ENCODE measurements around the gene PFKP. TPM values are rescaled to one million over a fixed set of nuclear protein-coding genes. Genes with fewer than 3 reads are reported as not detected.

PFKP gene
- polyA plus RNA-seq, 6 donors from 2014 or later, result 26.3 to 51.2 (median 39.7) TPM

- no peak overlapping the region for H3K27ac Mint-ChIP-seq
- H3K9me3 Mint-ChIP-seq, result no peaks in the 10 kb centered on the region
- H3K27me3 Mint-ChIP-seq, result no peaks in the 10 kb centered on the region
- ATAC-seq (ENCODE audit: low read depth in 2 of 2), result no peak
- no peak overlapping the region for H3K4me3 Mint-ChIP-seq
- DNase-seq, result no peak
- H3K4me1 Mint-ChIP-seq, result peaks cover 0 to 17% (median 6%) of the 10 kb centered on the region in 3 donors
- peaks cover 7 to 13% of the 10 kb centered on the region in 2 donors for H3K36me3 Mint-ChIP-seq
These were observed 14.1 kb downstream of the PFKP start for GRCh38 chr10:3081383-3081981.

DNA sequence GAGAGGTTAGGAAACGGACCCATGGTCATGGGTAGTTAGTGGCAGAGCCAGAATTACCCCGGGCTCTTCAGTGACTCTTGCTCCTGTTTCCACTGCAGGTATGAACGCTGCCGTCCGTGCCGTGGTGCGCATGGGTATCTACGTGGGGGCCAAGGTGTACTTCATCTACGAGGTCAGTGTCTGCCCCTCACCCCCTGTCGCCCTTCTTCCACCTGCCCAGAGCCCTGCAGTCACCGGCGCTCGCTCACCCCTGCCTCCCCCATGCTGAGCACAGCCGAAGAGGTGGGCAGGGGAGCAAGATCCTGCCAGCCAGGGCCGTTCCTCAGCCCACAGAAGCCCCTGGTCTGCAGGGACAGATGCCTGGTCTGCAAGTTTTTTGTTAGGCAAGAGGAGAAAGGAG is 14.9 kb downstream of the PFKP start:
- Mint-ChIP-seq H3K9me3 (no peaks in the 10 kb centered on the region), H3K36me3 (peaks cover 7 to 13% of the 10 kb centered on the region in 2 donors), H3K27me3 (no peaks in the 10 kb centered on the region), H3K4me1 (peaks cover 0 to 22% (median 9%) of the 10 kb centered on the region in 3 donors), H3K27ac (peak overlapping the region in 1 of 6 donors; percentile 65), H3K4me3 (no peak overlapping the region)
- DNase-seq, result no peak
- no peak for ATAC-seq (ENCODE audit: low read depth in 2 of 2)

DNA sequence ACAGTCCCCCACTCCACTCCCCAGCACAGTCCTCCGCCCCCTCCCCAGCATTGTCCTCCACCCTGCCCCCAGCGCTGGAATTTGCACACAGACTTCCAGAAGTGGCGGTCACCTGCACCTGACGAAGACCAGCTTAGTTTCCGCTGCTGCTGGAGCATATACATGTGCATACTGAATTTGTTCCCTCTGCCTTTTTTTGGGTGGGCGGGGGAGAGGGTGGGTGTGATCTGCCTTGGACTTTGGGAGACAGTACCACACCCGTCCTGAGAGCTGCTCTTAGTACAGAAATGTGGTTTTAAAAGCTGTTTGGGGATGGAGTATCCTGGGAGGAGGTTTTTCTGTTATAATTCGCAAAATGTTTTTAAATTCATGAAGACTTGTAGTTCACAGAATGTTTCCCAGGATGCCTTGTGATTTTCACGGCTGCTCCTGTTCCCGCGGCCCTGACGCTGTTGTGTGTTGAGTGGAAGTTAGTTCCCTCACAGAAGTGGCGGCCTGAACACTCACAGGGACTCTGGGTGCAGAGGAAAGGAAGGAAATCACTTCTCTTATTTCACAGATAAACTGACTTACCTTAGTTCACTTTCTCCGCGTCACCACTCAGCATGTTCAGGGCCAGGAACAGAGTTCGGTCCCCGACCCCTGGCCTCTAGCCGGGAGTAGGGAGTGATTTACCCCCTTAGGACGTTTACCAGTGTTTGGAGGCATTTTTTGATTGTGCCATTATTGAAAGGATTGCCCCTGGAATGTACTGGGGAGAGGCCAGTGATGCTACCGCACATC is 18.6 kb downstream of the PFKP start:
- Mint-ChIP-seq H3K27ac (peak overlapping the region in 1 of 6 donors; percentile 28), H3K36me3 (peaks cover 7 to 10% of the 10 kb centered on the region in 2 donors), H3K9me3 (no peaks in the 10 kb centered on the region), H3K27me3 (no peaks in the 10 kb centered on the region), H3K4me3 (peak overlapping the region in 1 of 8 donors; percentile 60), H3K4me1 (peaks cover 9 to 20% (median 10%) of the 10 kb centered on the region in 3 donors)
- no peak for DNase-seq
- ATAC-seq (ENCODE audit: low read depth in 2 of 2), result no peak

DNA sequence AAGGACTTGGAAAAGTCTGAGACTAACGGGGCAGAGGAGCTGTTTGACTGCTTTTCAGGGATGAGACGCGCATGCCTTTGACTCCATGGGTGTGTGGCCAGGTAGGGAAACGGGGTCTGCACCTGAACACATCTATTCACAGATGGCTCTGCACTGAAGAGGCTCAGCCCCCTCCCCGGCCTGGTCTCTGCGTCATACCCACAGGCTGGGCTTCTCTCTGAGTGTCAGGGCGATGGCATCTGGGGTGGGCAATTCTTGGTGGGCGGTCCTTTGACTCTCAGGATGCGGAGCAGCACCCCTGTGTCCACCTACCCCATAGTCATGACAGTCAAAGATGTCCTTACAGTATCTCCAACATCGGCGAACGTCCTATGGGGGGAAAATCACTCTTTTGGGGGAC is 23.0 kb downstream of the PFKP start:
- Mint-ChIP-seq H3K4me1 (peaks cover 9 to 44% (median 31%) of the 10 kb centered on the region in 3 donors), H3K36me3 (peaks cover 0 to 24% of the 10 kb centered on the region in 2 donors), H3K27me3 (no peaks in the 10 kb centered on the region), H3K27ac (peak overlapping the region in 1 of 6 donors; percentile 22), H3K4me3 (no peak overlapping the region), H3K9me3 (no peaks in the 10 kb centered on the region)
- ATAC-seq (ENCODE audit: low read depth in 2 of 2) (no peak), DNase-seq (no peak)

DNA sequence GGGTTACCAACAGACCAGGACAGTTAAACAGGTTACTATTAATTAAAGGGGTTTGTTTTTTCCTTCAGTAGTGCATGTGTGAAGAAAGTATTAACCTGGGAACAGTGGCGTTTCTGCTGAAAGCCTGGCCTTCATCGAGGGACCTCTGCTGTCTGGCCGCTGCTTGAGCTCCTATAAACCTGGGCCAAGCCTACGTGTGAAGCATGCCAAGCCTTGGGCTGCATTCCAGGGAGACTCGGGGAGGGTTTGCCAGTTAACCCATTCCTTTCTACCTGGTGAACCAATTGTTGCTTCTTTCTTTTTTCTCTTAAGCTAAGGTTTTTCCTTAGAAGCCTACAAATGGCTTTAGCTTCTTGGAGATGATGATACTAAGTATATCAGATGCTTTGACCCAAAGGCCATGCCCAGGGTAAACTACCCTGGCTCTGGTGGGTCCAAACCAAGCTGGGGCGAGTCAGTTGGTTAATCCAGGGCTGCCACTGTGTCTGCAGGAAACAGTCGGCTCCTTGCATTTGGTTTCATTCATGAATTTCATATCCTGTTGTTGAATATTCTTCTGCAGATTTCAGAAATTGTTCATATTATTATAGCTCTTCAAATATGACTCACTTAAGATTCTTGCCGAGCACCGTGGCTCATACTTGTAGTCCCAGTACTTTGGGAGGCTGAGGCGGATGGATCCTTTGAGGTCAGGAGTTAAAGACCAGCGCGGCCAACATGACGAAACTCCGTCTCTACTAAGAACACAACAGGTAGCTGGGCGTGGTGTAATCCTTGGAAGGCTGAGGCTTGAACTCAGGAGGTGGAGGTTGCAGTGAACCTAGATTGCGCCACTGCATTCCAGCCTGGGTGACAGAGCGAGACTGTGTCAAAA is 23.8 kb downstream of the PFKP start:
- Mint-ChIP-seq H3K27me3 (no peaks in the 10 kb centered on the region), H3K36me3 (peaks cover 0 to 24% of the 10 kb centered on the region in 2 donors), H3K4me3 (no peak overlapping the region), H3K9me3 (no peaks in the 10 kb centered on the region), H3K4me1 (peaks cover 9 to 51% (median 37%) of the 10 kb centered on the region in 3 donors), H3K27ac (no peak overlapping the region)
- ATAC-seq (ENCODE audit: low read depth in 2 of 2) (no peak), DNase-seq (no peak)

DNA sequence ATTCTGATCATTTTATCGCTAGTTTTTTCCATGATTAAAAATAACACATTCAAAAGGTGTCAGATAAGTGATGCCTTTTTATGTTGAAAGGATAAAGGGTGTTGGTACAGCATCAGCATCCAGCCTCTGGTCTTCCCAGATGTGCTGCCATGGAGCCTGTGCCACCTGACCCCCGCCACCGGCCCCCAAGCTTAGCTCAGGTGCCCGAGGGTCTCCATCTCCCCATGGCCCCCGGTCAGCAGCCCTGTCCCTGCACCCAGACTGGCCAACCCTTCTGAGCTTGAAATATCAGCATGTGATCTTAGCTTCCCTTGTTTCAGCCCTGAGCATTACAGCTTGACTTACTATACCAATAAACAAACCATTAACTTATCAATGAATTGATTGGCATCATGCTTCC is 24.6 kb downstream of the PFKP start:
- Mint-ChIP-seq H3K4me3 (peak overlapping the region in 1 of 8 donors; percentile 22), H3K4me1 (peaks cover 4 to 48% (median 37%) of the 10 kb centered on the region in 3 donors), H3K36me3 (peaks cover 0 to 24% of the 10 kb centered on the region in 2 donors), H3K9me3 (no peaks in the 10 kb centered on the region), H3K27ac (peak overlapping the region in 3 of 6 donors; percentile 7 to 31 (median 14)), H3K27me3 (no peaks in the 10 kb centered on the region)
- DNase-seq, result no peak
- no peak for ATAC-seq (ENCODE audit: low read depth in 2 of 2)

DNA sequence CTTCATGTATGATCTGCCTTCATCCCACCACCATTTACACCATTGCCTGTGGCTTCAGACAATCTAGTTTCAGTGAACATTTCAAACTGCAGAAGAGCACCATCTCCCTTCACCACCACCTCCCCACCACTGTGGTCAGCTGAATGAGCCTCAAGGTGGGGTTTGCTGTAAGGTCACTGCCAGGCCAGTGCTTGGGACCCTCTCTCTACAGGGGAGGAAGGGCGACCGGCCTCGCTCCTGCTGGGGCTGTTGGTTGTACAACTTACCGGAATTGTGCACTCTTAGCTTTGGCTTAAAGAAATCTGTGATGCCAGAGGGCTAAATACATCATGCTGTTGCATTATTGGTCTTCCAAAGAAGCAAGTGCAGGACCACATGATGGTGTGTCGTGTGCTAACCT is 26.6 kb downstream of the PFKP start:
- Mint-ChIP-seq H3K4me1 (peaks cover 4 to 42% (median 41%) of the 10 kb centered on the region in 3 donors), H3K4me3 (no peak overlapping the region), H3K36me3 (peaks cover 1 to 24% of the 10 kb centered on the region in 2 donors), H3K9me3 (no peaks in the 10 kb centered on the region), H3K27me3 (no peaks in the 10 kb centered on the region), H3K27ac (peak overlapping the region in 2 of 6 donors; percentile 27 to 65)
- DNase-seq (no peak), ATAC-seq (ENCODE audit: low read depth in 2 of 2) (no peak)

DNA sequence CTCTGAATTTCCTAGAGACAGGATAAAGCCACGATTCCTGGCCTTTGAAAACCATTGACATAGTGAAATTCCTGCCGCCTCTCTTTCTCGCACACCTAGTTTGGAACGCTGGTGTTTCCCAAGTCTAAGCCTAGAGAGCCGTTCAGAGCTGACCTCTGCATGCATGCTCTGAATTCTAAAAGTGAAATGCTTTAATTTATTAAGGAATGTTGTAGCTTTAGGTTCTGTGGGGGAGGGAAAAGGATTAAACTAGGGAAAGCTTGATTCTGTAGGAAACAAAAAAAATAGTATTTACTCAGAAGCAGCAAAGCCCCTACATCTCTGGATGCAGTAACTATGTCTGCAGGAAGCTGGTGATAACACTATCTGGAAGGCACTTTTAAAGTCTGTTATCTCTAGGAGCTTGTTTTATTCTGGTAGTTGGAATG is 27.3 kb downstream of the PFKP start:
- peaks cover 7 to 26% of the 10 kb centered on the region in 2 donors for H3K36me3 Mint-ChIP-seq
- peaks cover 6 to 38% (median 36%) of the 10 kb centered on the region in 3 donors for H3K4me1 Mint-ChIP-seq
- H3K27me3 Mint-ChIP-seq, result no peaks in the 10 kb centered on the region
- DNase-seq (no peak), ATAC-seq (ENCODE audit: low read depth in 2 of 2) (no peak)
- no peak overlapping the region for H3K4me3 Mint-ChIP-seq
- H3K9me3 Mint-ChIP-seq, result no peaks in the 10 kb centered on the region
- H3K27ac Mint-ChIP-seq, result peak overlapping the region in 1 of 6 donors; percentile 27

- ATAC-seq (ENCODE audit: low read depth in 2 of 2), result no peak
These were observed 28.2 kb downstream of the PFKP start for GRCh38 chr10:3095373-3096139.

GRCh38 chr10:3096149-3096548 is 28.8 kb downstream of the PFKP start:
- Mint-ChIP-seq H3K27me3 (no peaks in the 10 kb centered on the region), H3K36me3 (peaks cover 23 to 29% of the 10 kb centered on the region in 2 donors), H3K27ac (peak overlapping the region in 2 of 6 donors; percentile 70 to 78), H3K4me1 (peaks cover 9 to 38% (median 32%) of the 10 kb centered on the region in 3 donors), H3K4me3 (no peak overlapping the region), H3K9me3 (no peaks in the 10 kb centered on the region)
- ATAC-seq (ENCODE audit: low read depth in 2 of 2) (no peak), DNase-seq (no peak)

More at GRCh38 chr10:3095373-3096139, 28.2 kb downstream of the PFKP start:
- H3K4me3 Mint-ChIP-seq, result no peak overlapping the region
- no peak overlapping the region for H3K27ac Mint-ChIP-seq
- peaks cover 17 to 30% of the 10 kb centered on the region in 2 donors for H3K36me3 Mint-ChIP-seq
- peaks cover 9 to 38% (median 32%) of the 10 kb centered on the region in 3 donors for H3K4me1 Mint-ChIP-seq
- DNase-seq, result no peak
- no peaks in the 10 kb centered on the region for H3K9me3 Mint-ChIP-seq
- H3K27me3 Mint-ChIP-seq, result no peaks in the 10 kb centered on the region

DNA sequence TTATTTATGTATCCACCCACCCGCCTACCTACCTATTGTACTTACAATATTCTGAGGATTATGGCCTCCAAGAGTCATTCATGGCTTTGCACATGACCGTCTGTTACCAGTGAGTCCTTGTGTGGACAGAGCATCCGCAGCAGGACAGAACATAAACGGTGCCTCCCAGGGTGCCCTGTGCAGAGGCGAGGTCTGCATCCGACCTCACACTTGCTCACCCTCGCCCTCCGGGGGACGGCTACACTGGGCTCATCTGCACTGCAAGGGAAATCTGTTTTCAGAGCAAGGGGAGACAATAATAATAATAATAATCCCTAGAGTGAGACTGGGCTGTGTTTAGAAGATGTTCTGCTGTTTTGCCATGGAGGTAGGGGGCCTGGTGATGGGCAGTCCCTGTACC is 29.8 kb downstream of the PFKP start:
- Mint-ChIP-seq H3K4me3 (no peak overlapping the region), H3K36me3 (peaks cover 28 to 31% of the 10 kb centered on the region in 2 donors), H3K27me3 (no peaks in the 10 kb centered on the region), H3K4me1 (peaks cover 6 to 35% (median 32%) of the 10 kb centered on the region in 3 donors), H3K27ac (no peak overlapping the region), H3K9me3 (no peaks in the 10 kb centered on the region)
- no peak for DNase-seq
- no peak for ATAC-seq (ENCODE audit: low read depth in 2 of 2)

DNA sequence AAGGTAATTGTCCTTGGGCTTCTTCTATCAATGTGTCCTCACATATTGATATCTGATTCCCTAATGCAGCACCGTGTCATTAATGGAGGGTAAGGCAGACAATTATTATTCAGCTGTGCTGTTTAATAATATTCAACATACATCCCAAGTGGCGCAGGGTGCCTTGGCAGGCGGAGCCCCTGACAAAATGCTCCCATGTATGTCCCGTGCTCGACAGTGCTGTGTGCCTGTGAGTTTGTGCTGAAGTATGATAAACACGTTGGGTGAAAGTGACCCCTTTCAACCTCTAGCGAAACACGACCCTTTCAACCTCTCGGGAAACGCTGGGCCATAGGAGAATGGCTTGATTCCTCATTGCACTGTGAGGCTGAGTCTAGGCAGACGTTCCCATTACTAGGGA is 31.3 kb downstream of the PFKP start:
- no peaks in the 10 kb centered on the region for H3K27me3 Mint-ChIP-seq
- peaks cover 28 to 30% of the 10 kb centered on the region in 2 donors for H3K36me3 Mint-ChIP-seq
- H3K9me3 Mint-ChIP-seq, result no peaks in the 10 kb centered on the region
- H3K27ac Mint-ChIP-seq, result no peak overlapping the region
- ATAC-seq (ENCODE audit: low read depth in 2 of 2), result no peak
- H3K4me3 Mint-ChIP-seq, result no peak overlapping the region
- H3K4me1 Mint-ChIP-seq, result peaks cover 4 to 24% (median 21%) of the 10 kb centered on the region in 3 donors
- DNase-seq, result no peak

Measured in naive B cell (primary cell).